GM19238 (cell line): ENCODE measurements around the gene ITM2A.
A peak's percentile ranks its signal among the peaks of the same experiment; 100 is the strongest.

Experiments
- DNase-seq: peaks from one replicate; pipeline ENCODE4 v3.0.0; 2011; ENCODE audit warnings: low spot score; ENCODE audit not compliant: insufficient read length

The ITM2A gene

GRCh38 chrX:79366873-79367749 is at the start of gene ITM2A:
Gene ITM2A (minus strand): TSS chrX:79367334. CDS start chrX:79367215, 119 bp downstream.
- peak; percentile 3 for DNase-seq

- no peak for DNase-seq
These were observed 47.9 kb upstream of the ITM2A start for GRCh38 chrX:79415056-79415455.

- no peak for DNase-seq
These were observed 46.8 kb upstream of the ITM2A start for GRCh38 chrX:79413963-79414362.

- no peak for DNase-seq
These were observed 45.8 kb upstream of the ITM2A start for GRCh38 chrX:79412972-79413371.

- DNase-seq, result no peak
These were observed 45.0 kb upstream of the ITM2A start for GRCh38 chrX:79412166-79412565.

- DNase-seq, result no peak
These were observed 42.5 kb upstream of the ITM2A start for GRCh38 chrX:79409657-79410056.

GRCh38 chrX:79408623-79409322 is 41.6 kb upstream of the ITM2A start:
- DNase-seq, result no peak

- no peak for DNase-seq
These were observed 33.5 kb upstream of the ITM2A start for GRCh38 chrX:79400623-79401022.

- no peak for DNase-seq
These were observed 8.2 kb upstream of the ITM2A start for GRCh38 chrX:79375340-79375739.

- no peak for DNase-seq
These were observed 4.5 kb upstream of the ITM2A start for GRCh38 chrX:79371640-79372039.

- DNase-seq, result no peak
These were observed 4.0 kb upstream of the ITM2A start for GRCh38 chrX:79371101-79371500.

GRCh38 chrX:79369871-79370270 is 2.7 kb upstream of the ITM2A start:
- DNase-seq, result no peak

- no peak for DNase-seq
These were observed 1.3 kb upstream of the ITM2A start for GRCh38 chrX:79368441-79368840.

GRCh38 chrX:79367907-79368306 is 773 bp upstream of the ITM2A start:
- no peak for DNase-seq

GRCh38 chrX:79366556-79366872 is 620 bp downstream of the ITM2A start:
- DNase-seq, result no peak

GRCh38 chrX:79365591-79365990 is 1.5 kb downstream of the ITM2A start:
- no peak for DNase-seq

- no peak for DNase-seq
These were observed 2.8 kb downstream of the ITM2A start for GRCh38 chrX:79364306-79364705.

GRCh38 chrX:79361192-79361870 is 5.8 kb downstream of the ITM2A start:
- DNase-seq, result no peak

GRCh38 chrX:79336869-79337815 is 30.0 kb downstream of the ITM2A start:
- no peak for DNase-seq

GRCh38 chrX:79330022-79330421 is 37.1 kb downstream of the ITM2A start:
- DNase-seq, result no peak
